ENCODE measurements around the gene HEXB.

The HEXB gene

GRCh38 chr5:74655206-74655605, 29.8 kb upstream of the HEXB start:
- Histone ChIP-seq H4K20me1 (ENCODE audit: insufficient read depth, low read length) (no peaks in the 10 kb centered on the region), H3K4me3 (ENCODE audit: low read depth in 1 of 2, low read length in 2 of 2) (no peak overlapping the region), H3K79me2 (ENCODE audit: insufficient read depth, low read length) (no peaks in the 10 kb centered on the region), H3K9ac (ENCODE audit: low read depth, low read length) (no peak overlapping the region), H3K27me3 (ENCODE audit: insufficient read depth, low read length, poor library complexity) (peaks cover 9% of the 10 kb centered on the region), H3K36me3 (ENCODE audit: insufficient read depth, low read length) (no peaks in the 10 kb centered on the region), H2AFZ (ENCODE audit: low read depth, low read length) (no peak overlapping the region), H3K4me1 (ENCODE audit: insufficient read depth, low read length) (no peaks in the 10 kb centered on the region), H3K27ac (ENCODE audit: low read length) (no peak overlapping the region), H3K9me3 (ENCODE audit: insufficient read depth, low read length, severe bottlenecking) (no peaks in the 10 kb centered on the region), H3K4me2 (ENCODE audit: insufficient read depth, low read length) (no peak overlapping the region)
- ATAC-seq (ENCODE audit: insufficient read depth, low read depth) (no peak), DNase-seq (no peak)
- TF ChIP-seq EZH2 (IDR thresholded peaks at IDR 0.05; ENCODE audit: borderline replicate concordance, low read depth, low read length, severe bottlenecking) (no peak), CTCF (IDR thresholded peaks at IDR 0.05; ENCODE audit: borderline replicate concordance, extremely low read depth, low read length, poor library complexity, severe bottlenecking) (no peak)

GRCh38 chr5:74655716-74656115, 29.3 kb upstream of the HEXB start:
- H3K36me3 ChIP-seq (ENCODE audit: insufficient read depth, low read length): no peaks in the 10 kb centered on the region
- no peaks in the 10 kb centered on the region for H3K4me1 ChIP-seq (ENCODE audit: insufficient read depth, low read length)
- no peak overlapping the region for H3K4me3 ChIP-seq (ENCODE audit: low read depth in 1 of 2, low read length in 2 of 2)
- DNase-seq (no peak), ATAC-seq (ENCODE audit: insufficient read depth, low read depth) (no peak)
- no peaks in the 10 kb centered on the region for H3K9me3 ChIP-seq (ENCODE audit: insufficient read depth, low read length, severe bottlenecking)
- TF ChIP-seq EZH2 (IDR thresholded peaks at IDR 0.05; ENCODE audit: borderline replicate concordance, low read depth, low read length, severe bottlenecking): no peak
- no peak for TF ChIP-seq CTCF (IDR thresholded peaks at IDR 0.05; ENCODE audit: borderline replicate concordance, extremely low read depth, low read length, poor library complexity, severe bottlenecking)
- no peaks in the 10 kb centered on the region for H4K20me1 ChIP-seq (ENCODE audit: insufficient read depth, low read length)
- H3K4me2 ChIP-seq (ENCODE audit: insufficient read depth, low read length): no peak overlapping the region
- peaks cover 11% of the 10 kb centered on the region for H3K27me3 ChIP-seq (ENCODE audit: insufficient read depth, low read length, poor library complexity)
- H2AFZ ChIP-seq (ENCODE audit: low read depth, low read length): no peak overlapping the region
- H3K9ac ChIP-seq (ENCODE audit: low read depth, low read length): no peak overlapping the region
- H3K79me2 ChIP-seq (ENCODE audit: insufficient read depth, low read length): no peaks in the 10 kb centered on the region
- no peak overlapping the region for H3K27ac ChIP-seq (ENCODE audit: low read length)

- no peaks in the 10 kb centered on the region for H3K79me2 ChIP-seq (ENCODE audit: insufficient read depth, low read length)
- no peak overlapping the region for H3K27ac ChIP-seq (ENCODE audit: low read length)
Measured at GRCh38 chr5:74657165-74657564, 27.9 kb upstream of the HEXB start.

More at GRCh38 chr5:74657165-74657564, 27.9 kb upstream of the HEXB start:
- ATAC-seq (ENCODE audit: insufficient read depth, low read depth): no peak
- no peak for DNase-seq
- Histone ChIP-seq H2AFZ (ENCODE audit: low read depth, low read length) (no peak overlapping the region; the same call in 1 of the 2 replicates), H3K4me3 (ENCODE audit: low read depth in 1 of 2, low read length in 2 of 2) (no peak overlapping the region), H3K4me2 (ENCODE audit: insufficient read depth, low read length) (no peak overlapping the region), H3K36me3 (ENCODE audit: insufficient read depth, low read length) (no peaks in the 10 kb centered on the region), H3K27me3 (ENCODE audit: insufficient read depth, low read length, poor library complexity) (peaks cover 15% of the 10 kb centered on the region), H4K20me1 (ENCODE audit: insufficient read depth, low read length) (no peaks in the 10 kb centered on the region), H3K9ac (ENCODE audit: low read depth, low read length) (no peak overlapping the region), H3K9me3 (ENCODE audit: insufficient read depth, low read length, severe bottlenecking) (no peaks in the 10 kb centered on the region), H3K4me1 (ENCODE audit: insufficient read depth, low read length) (no peaks in the 10 kb centered on the region)
- no peak for TF ChIP-seq EZH2 (IDR thresholded peaks at IDR 0.05; ENCODE audit: borderline replicate concordance, low read depth, low read length, severe bottlenecking)
- TF ChIP-seq CTCF (IDR thresholded peaks at IDR 0.05; ENCODE audit: borderline replicate concordance, extremely low read depth, low read length, poor library complexity, severe bottlenecking): no peak

All from DND-41 (cell line).